HG02763 (cell line): ENCODE results near the gene DROSHA.

Source experiments
- ATAC-seq: cut with Tn5 transposase; IDR thresholded peaks from one replicate; pipeline ENCODE4 v1.9.1; 2021; ENCODE audit warnings: mild to moderate bottlenecking, moderate library complexity; ENCODE audit not compliant: unreplicated experiment

Gene DROSHA

DNA sequence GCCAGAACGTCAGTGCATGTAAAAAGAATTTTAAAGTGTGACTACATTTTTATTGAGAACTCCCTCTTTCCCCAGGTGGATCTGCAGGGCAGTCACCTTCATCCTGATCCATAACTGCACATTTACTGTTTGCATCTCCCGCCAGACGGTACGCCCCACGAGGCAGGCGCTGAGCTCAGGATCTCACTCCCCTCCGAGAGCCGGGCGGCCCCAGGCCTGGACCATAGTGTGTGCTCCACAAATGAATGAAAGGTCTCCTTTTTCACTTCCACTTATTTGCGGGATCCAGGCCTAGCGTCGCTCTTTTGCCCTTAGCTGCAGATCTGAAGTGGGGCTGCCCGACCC is 378 bp downstream of the DROSHA start:
- peak; percentile 24 for ATAC-seq

DNA sequence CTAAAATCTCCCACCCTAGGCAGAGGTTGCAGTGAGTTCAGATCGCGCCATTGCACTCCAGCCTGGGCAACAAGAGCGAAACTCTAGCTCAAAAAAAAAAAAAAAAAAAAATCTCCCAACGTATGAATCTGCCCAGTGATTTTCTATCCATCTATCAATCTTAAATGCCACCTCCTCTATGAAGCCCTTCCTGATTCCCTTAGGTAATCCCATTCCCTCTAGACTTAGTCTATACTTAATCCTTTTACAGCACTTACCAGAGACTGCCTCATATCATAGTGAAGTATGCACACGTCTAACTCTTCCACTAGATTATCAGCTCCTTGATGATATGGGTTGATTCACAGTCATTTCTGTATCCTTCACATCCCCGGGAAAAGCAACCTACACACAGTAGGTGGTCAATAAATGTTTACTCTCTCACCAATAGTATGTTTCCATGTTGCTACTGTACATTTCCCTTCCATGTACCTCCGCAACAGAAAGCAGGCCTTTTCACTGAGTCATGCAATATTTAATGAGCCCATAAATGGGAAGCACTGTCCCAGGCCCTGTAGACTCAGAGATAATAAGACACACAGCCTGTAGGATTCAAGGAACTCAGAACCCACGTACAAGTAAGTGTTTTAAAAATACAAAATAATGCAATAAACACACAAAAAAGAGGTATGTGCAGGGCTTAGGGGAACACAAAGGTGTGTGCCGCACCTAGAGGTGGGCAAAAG is 1.2 kb downstream of the DROSHA start:
- ATAC-seq: no peak

DNA sequence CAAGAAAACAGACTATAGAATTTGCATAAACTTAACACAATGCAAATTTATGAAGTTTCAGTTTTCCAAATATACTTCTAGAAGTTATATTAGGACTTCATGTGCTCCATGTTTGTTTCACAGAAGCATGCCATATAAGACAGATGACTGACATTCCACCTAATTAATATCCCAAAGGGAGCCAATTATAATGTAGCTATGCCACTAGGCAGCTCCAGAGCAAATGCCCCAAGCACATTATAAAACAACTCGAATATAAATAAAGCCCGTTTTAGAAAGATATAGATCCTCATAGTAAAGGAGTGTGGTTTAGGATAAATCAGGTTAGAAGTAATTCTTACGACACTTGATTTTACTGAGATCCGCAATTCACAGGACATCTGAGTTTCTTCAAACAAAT is 8.9 kb downstream of the DROSHA start:
- ATAC-seq: no peak

DNA sequence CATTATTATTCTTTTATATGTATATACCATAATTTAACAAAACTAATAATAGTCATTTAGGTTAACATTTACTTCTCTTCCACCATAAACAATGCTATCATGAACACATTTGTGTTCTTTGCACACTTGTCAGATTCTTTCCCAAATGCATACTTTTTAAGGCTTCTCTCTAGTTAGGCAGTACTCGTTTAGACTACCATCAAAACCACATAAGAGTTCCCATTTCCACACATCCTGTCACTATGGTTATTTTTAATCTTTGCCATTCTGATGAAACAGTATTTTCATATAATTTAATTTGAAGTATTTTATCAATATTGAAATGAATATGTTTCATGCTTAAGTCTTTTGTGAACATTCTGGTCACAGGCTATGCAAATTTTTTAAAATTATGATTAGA is 15.1 kb downstream of the DROSHA start:
- ATAC-seq: no peak

DNA sequence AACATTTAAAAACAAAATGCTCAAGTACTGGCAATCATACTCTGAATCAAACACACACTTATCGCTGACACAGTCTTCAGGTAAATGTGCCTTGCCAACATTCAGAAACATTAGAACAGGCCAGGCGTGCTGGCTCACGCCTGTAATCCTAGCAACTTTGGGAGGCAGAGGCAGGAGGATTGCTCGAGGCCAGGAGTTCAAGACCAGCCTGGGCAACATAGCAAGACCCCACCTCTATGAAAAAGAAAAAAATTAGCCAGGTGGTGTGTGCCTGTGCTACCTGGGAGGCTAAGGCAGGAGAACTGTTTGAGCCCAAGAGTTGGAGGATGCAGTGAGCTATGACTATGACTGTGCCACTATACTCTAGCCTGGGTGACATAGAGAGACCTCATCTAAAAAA is 20.6 kb downstream of the DROSHA start:
- ATAC-seq: no peak

DNA sequence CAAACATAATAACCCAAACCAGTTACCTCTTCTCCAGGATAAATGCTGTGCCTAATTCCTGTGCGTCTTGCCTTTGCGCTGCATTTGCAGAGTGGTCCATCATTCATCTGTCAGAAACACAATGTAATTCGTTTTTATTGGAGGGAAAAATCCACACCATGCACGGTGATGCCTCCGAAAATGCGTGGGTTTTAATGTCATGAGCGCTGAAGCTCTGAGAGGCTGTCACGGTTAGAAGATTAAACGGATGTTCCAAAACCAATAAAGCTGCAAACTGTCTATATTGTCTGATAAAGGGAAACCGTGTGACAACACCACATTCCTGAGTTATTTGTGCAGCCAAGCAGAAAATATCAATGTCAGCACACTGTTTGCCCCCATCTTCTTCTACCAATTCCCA is 27.4 kb downstream of the DROSHA start:
- ATAC-seq: no peak

DNA sequence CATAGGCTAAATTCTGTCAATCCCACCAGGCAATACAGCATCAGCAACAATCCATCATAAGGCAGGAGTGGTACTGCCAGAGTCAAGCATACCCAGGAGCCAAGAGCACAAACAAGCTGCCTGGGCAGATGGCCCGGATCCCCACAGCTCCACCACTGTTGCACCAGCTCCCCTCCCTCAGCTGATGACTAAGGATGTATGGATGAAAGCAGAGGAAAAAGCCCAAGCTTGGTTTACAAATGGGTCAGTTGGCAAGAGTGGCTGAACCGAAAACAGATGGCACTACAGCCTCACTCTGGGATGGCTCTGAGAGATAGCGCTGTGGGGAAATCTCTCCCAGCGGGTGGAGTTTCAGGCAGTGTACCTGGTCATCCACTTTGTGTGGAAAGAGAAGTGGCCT is 29.4 kb downstream of the DROSHA start:
- no peak for ATAC-seq

DNA sequence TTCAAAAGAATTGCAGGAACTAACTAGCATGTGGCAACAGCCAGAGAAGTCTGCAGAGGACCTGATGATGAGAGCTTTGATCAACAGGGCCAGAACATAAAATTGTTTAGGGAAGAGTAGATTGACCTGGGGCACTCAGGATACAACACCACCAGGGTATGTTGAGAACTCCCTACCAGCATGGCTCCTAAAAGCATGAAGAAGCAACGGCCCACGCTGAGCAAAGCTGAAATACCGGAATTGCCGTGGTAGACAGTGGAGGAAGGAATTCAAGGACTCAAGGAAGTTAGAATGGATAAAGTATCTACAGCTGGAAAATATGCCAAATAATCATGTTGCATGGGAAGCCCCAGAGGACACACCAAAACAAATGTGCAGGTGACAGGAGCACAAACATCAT is 31.6 kb downstream of the DROSHA start:
- ATAC-seq: no peak

DNA sequence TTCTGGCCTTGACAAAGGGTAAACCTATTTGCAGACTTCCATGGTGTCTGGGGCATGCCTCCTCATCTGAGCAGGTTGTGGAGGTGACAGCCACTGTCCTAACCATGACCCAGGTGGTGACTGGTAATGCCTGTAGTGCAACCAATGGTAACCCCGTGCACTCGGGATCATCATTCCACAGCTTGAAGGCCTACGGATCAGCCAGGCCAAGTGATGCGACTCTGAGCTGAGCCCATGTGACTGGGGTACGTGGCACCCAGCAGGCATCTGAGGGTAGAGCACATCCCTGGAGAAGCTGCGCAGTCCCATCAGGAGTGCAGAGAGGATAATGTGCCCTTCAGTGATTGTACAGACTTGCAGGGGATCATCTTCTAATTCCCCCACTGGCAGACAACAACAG is 35.0 kb downstream of the DROSHA start:
- no peak for ATAC-seq

DNA sequence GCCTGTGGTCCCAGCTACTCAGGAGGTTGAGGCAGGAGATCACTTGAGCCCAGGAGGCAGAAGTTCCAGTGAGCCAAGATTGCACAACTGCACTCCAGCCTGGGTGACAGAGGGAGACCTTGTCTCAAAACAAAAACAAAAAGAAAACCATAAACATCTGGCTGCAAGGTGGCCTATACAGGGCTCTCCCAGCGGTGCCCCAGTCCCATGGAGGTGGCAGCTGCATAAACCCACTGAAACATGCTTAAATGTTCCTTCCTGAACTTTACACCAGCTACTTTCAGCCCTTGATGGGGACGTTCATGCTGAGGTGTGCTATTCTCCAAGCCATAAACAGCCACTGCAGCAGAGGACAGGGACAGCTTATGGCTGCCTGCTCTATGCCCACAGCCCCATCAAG is 35.6 kb downstream of the DROSHA start:
- ATAC-seq: no peak

DNA sequence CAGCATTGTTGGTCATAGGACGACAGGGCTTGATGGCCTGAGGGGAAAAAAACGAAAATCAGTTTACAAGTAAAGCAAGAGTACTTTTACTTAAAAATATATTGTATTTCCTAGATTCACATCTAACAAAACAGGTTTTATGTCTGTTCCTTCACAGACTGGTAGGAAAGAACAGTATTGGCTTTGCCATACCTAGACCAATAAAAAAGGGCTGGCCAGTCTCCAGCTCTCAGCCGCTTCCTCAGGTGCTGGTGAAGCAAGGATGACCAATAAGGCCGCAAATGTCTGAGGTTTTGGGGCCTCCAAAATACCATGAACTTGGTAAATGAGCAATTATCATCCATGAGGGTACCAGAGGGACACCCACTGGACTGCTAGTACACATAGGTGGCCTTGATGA is 36.6 kb downstream of the DROSHA start:
- ATAC-seq: no peak

DNA sequence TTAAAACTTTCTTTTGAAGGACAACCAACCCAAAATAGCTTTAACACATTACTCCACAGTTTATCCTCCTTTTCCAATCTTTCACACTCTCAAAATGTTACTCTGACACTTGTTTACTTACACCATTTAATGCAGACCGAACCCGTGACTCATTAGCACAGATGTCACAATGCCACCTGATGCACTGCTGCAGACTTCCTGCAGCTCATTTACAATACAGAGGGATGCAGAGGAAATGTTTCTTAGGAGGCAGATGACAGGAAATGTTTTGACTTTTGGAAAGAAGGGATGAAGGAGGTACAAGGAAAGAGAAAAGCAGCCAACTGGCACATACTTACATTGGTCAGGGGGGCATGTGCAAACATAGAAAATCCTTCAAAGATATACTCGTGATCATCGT is 39.0 kb downstream of the DROSHA start:
- no peak for ATAC-seq

DNA sequence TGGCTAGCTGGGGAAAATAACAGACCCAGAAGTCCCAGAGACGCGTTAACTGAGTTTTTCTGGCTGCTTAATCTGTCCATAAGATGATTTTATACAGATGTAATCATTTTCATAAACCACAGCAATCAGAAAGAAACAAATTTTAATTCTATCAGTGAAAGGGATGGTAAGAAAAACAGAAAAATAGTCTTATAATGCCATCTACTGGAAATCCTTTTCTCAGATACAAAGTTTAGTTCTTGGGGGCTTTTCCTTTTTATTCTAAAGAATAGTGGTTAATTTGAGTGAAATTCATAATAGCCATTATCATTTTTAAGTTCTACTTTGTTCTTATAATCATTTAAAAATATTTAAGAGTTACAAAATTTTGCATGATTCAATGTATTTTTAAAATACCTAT is 44.4 kb downstream of the DROSHA start:
- ATAC-seq: no peak

DNA sequence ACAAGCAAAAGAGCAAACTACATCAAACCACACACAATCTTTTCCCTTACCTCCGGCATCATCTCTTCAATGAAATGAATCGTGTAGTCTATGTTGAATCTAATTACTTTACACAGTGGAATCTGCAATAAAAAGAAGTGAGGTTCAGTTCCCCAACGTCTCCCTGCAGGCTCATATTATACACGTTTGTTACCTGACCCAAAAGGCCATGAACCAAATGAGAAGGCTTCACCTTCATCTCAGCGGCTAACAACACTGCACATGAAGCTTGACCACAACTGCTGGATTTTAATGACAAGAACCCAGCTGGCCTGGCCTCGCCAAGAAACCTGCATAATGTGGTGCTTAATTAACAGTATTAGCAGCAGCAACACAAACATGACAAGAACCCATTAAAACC is 45.5 kb downstream of the DROSHA start:
- no peak for ATAC-seq

DNA sequence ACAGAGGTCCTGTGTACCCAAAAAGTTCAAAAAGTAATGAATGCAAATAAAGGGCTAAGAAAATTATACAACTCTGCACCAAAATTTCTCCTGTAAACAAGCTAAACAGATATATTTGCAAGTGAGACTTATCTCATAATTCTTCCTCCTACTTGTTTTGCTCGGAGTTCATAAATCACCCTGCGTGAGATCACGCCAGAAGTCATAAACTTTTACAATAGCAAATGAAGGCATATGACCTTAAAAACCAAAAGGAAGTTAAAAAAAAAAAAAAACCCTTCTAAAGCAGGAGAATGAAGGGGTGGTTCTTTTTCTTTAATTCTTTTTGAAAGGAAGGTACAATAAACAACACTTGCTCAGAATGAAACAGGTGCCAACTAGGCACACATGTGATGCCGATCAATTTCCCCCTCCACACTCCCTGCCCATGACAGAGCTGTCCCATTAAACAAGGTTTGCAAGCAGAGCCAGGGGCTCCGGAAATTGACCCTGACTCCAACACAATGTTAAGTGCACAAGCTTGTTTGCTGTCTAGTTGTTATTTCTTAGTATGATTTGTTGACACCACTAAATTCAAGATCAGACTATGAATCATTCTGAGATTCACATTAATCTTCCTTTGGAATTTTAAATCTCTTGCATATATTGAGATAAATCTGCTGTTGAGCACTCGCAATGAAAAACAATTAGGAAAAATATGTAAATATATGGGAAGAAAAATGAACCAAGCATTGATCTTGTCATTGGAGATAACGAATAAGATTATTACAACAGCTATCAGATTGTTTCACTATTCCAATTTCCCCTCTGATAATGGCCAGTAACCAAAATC is 46.3 kb downstream of the DROSHA start:
- ATAC-seq: no peak

DNA sequence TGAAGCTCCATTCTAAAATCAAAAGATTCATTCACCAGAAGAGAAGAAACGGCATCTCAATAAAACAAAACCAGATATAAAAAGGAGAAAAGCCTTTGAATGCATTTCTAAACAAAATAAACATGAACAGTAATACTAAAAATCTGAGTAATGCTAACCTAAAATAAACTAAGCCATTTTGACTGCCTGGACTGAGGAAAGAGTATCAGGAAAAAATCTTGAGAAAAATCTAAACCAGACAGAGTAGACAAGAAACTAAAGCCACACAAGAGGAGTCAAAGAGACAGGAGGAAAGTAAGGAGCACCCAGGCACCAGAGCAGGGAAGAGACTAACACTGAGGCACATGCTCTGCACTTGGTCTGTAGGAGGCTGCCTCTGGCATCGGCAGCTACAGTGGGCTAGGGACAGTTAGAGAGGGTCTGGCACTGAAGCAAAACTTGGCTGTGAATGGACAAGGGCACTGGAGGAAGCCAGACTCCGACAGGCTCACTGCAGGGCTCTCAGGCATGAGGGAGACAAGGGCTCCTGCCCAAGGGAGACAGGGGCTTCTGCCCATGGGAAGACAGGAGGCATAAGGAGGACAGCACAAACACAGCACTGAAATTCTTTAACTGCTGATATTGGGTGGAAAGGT is 50.2 kb downstream of the DROSHA start:
- no peak for ATAC-seq

DNA sequence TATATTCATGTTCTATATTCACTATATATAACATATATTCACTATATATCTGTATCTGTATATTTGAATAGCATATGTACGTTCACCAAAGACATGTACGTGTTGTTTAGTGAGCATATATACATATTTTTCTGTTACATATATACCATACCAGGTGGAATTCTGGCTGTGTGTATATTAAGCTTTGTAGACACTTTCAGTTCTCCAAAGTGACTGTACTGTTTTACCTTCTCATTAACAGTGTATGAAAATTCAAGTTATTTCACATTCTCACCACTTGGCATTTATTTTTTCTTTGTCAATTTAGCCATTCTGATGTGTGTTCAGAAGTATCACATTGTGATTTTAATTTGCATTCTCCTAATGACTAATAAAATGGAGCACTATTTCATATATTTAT is 52.2 kb downstream of the DROSHA start:
- ATAC-seq: no peak

DNA sequence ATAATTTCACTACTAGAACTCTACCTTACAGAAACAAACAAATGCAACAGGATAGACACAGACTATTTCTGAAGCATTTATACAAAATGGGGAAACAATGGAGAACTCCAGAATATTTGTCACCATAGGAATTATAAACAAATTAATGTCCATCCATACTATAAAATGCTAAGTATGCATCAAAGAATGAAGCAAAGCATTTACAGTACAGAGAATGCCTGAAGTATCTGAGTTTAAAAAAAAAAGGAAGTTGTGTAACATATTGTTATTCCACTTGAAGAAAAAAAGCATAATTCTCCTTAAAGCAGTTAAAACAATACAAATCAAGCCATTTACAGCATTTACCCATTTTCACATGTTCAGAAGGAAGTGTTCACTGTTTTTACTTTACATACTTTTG is 53.0 kb downstream of the DROSHA start:
- no peak for ATAC-seq

DNA sequence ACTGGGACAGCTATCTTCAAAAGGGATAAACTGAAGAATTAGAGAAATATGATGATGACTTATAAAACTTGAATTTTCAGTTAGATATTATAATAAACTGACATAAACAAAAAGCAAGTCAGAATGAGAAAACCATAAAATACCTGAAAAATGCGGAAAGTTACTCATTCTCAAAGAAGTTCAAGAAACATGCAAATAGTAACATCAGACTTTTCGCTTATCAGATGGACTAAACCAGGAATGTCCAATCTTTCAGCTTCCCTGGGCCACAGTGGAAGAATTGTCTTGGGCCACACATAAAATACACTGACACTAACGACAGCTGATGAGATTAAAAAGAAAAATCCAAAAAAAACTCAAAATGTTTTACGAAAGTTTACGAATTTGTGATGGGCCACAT is 53.9 kb downstream of the DROSHA start:
- no peak for ATAC-seq

DNA sequence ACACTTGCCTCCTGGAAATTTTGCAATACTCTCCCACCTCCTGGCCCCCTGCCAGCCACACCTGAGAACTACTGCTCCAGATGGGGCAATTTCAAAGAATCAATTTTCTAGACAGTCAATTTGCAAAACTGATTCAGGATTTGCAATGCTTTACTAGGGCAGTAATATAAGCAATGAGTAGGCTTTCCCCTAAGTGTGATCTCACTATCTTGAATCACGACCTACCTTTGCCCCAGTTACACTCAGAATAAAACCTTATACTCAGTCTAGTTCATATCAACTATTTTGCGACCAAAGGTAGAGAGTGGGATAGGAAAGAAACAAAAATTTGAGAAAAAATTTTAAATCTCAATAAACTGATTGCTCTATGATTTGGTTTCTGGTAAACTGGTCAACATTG is 54.4 kb downstream of the DROSHA start:
- no peak for ATAC-seq

DNA sequence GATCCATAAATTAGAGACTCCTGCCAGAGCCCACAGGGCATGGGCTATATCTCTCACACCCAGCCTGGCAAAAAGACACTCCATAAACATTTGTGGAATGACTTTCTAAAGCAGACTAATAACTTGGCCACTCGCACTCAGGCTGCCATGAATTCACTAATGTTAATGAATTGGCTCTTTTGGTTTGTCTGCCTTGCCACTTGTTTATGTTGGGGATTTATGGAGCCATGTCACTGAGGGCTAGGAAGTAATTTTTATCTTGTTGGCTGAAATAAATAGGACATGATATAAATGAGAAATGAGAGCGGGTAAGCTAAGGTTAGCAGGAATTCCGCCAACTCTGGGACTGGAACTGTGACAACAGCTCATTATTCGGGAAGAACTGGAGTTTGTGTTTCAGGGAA is 55.2 kb downstream of the DROSHA start:
- ATAC-seq: no peak

DNA sequence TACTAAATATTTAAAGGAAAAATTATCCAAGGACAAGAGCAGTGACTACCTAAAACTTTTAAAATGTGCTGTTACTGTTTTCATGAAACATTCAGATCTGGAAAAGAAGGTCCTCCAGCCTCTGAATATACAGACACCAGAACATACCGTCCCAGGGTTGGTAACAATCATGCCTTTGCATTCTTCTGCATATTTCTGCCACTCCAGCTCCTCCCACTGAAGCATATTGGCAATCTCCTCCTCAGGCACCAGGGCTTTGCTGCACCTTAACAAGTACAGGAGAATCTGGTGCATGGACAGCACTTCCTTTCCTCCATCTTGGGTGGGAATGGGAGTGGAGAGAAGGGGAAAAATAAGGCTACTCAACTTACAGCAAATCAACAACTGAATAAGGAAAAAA is 60.0 kb downstream of the DROSHA start:
- ATAC-seq: no peak
